Duodenal mucosa (tissue), 2 donors: ENCODE results near the gene USP13.

ENCODE experiments used
- H3K27ac ChIP-seq: one replicate; pipeline ENCODE4 v1.7.0; 2013; ENCODE audit warnings: low read depth, low read length
- H3K27me3 ChIP-seq, 2 donors: one replicate each; pipeline ENCODE4 v1.7.0; 2013; ENCODE audit warnings: low read length in 2 of 2, control low read depth in 1 of 2; ENCODE audit not compliant: insufficient read depth in 2 of 2, control insufficient read depth in 1 of 2
- H3K36me3 ChIP-seq, 2 donors: one replicate each; pipeline ENCODE4 v1.7.0; 2013; ENCODE audit warnings: low read length in 2 of 2, control low read depth in 1 of 2; ENCODE audit not compliant: insufficient read depth in 2 of 2, control insufficient read depth in 1 of 2
- H3K4me1 ChIP-seq, 2 donors: one replicate each; pipeline ENCODE4 v1.7.0; 2013; ENCODE audit warnings: low read length in 2 of 2, control low read depth in 1 of 2; ENCODE audit not compliant: insufficient read depth in 2 of 2, control insufficient read depth in 1 of 2
- H3K4me3 ChIP-seq, 2 donors: one replicate each; pipeline ENCODE4 v1.7.0; 2013; ENCODE audit warnings: low read length in 2 of 2, low read depth in 1 of 2
- H3K9ac ChIP-seq, 2 donors: one replicate each; pipeline ENCODE4 v1.7.0; 2013; ENCODE audit warnings: low read length in 2 of 2, low read depth in 1 of 2
- H3K9me3 ChIP-seq, 2 donors: one replicate each; pipeline ENCODE4 v1.7.0; 2013; ENCODE audit warnings: low read length in 2 of 2, control low read depth in 1 of 2; ENCODE audit not compliant: control insufficient read depth in 1 of 2

Gene USP13

DNA sequence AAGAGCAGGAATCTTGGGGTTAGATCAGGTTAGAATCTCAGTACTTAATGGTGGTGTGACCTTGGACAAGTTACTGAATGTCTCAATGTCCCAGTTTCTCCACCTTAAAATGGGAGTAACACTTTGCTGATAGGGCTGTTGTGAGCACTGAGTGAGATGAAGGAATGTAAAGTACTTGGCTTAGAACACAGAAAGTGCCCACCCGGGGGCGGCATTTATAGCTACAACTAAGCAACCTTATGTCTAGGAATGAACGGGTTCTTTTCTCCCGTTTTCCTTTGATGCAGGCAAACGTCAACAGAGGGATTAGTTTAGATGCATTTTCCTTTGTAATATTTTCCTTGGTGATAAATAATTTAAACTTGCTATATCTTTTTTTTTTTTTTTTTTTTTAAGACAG lies 176.6 kb downstream of the USP13 start:
- H3K36me3 ChIP-seq, result no peaks in the 10 kb centered on the region
- H3K9ac ChIP-seq, result no peak overlapping the region
- H3K4me3 ChIP-seq, result no peak overlapping the region
- no peaks in the 10 kb centered on the region for H3K27me3 ChIP-seq
- H3K27ac ChIP-seq, result no peak overlapping the region
- no peaks in the 10 kb centered on the region for H3K4me1 ChIP-seq
- no peaks in the 10 kb centered on the region for H3K9me3 ChIP-seq

DNA sequence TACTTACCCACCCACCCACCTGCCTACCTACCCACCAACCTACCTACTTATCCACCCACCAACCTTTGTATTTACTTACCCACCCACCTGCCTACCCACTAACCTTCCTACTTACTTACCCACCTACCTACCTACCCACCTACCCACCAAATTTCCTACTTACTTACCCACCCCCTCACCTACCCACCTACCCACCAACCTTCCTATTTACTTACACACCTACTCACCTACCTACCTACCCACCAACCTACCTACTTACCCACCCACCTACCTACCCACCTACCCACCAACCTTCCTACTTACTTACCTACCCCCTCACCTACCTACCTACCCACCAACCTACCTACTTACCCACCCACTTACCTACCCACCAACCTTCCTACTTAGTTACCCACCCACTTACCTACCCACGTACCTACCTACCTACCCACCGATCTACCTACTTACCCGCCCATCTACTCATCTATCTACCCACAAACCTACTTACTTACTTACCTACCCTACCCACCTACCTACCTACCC lies 179.6 kb downstream of the USP13 start:
- H3K9me3 ChIP-seq, result no peaks in the 10 kb centered on the region
- H3K36me3 ChIP-seq, result no peaks in the 10 kb centered on the region

DNA sequence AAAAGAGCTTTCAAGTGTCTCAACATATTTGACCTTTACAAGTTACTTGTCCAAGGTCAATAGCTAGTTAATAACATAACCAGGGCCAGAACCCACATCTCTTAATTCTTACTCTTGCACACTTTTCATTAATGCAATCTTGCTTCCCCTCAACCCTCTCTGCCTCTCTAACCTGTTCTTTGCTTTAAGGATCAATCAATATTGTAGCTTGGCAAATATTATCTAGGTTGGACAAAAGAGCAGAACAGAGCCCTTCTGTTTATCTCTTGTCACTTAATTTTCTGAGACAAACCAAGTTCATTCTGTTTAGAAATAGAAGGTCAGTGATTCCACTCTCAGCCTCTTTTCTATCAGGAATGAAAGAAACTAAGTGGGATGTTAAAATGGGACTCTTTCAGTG lies 180.5 kb downstream of the USP13 start:
- no peak overlapping the region for H3K27ac ChIP-seq
- no peaks in the 10 kb centered on the region for H3K27me3 ChIP-seq
- no peak overlapping the region for H3K4me3 ChIP-seq
- no peaks in the 10 kb centered on the region for H3K9me3 ChIP-seq
- H3K36me3 ChIP-seq, result no peaks in the 10 kb centered on the region
- H3K4me1 ChIP-seq, result no peaks in the 10 kb centered on the region
- H3K9ac ChIP-seq, result no peak overlapping the region

More for the DNA sequence above, 179.6 kb downstream of the USP13 start:
- no peak overlapping the region for H3K9ac ChIP-seq
- H3K4me3 ChIP-seq, result no peak overlapping the region
- no peaks in the 10 kb centered on the region for H3K4me1 ChIP-seq
- no peak overlapping the region for H3K27ac ChIP-seq
- H3K27me3 ChIP-seq, result no peaks in the 10 kb centered on the region

DNA sequence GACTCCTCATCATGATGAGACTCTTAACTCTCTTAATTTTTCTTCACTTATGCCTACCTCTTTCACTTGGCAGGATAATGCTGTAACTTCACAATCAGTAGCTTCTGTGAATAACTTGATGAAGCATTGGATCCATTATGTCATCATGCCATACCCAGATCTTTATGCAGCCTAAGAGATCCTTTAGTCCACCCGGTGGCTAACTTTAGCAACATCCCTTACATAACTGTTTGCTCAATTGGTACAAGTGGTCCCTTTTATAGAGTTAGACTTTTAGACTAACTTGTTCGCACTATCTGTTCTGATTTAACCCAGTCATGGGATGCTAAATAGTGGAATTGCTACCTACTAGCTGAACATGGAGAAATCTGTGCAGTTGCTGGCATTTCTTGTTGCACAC lies 184.5 kb downstream of the USP13 start:
- Histone ChIP-seq H3K9me3 (no peaks in the 10 kb centered on the region), H3K4me1 (no peaks in the 10 kb centered on the region), H3K4me3 (no peak overlapping the region), H3K36me3 (no peaks in the 10 kb centered on the region), H3K27ac (no peak overlapping the region), H3K27me3 (no peaks in the 10 kb centered on the region), H3K9ac (no peak overlapping the region)
